Gastrocnemius medialis (tissue), 4 donors: Measurements from ENCODE around the gene THTPA. TPM values are rescaled to one million over a fixed set of nuclear protein-coding genes. Genes with fewer than 3 reads are reported as not detected.

Experiments
- ATAC-seq, 2 donors: fragments of 150-250 bp; one replicate each; pipeline ENCODE4 v1.9.1; 2016
- DNase-seq, 2 donors: peaks; one replicate each; pipeline ENCODE4 v3.0.0-alpha.2; 2019
- H3K27ac ChIP-seq, 4 donors: fragments of 200-600 bp; sonication (generic); 1 replicate in 1 of 4; 2 replicates in 3 of 4; pipeline ENCODE4 v1.5.1; 2016 to 2018; ENCODE audit warnings: mild to moderate bottlenecking in 2 of 4, moderate library complexity in 1 of 4
- H3K27me3 ChIP-seq, 3 donors: fragments of 200-600 bp; sonication (generic) in 2 of 3; 1 replicate in 1 of 3; 2 replicates in 2 of 3; pipeline versions ENCODE4 v1.5.1 to v1.6.0; 2016 to 2019; ENCODE audit warnings: mild to moderate bottlenecking in 1 of 3, moderate library complexity in 1 of 3
- H3K36me3 ChIP-seq, 2 donors: fragments of 200-600 bp; sonication (generic) in 1 of 2; one replicate each; pipeline ENCODE4 v1.5.1; 2017 to 2018
- H3K4me1 ChIP-seq, 2 donors: fragments of 200-600 bp; sonication (generic) in 1 of 2; one replicate each; pipeline ENCODE4 v1.5.1; 2016 to 2017; ENCODE audit warnings: mild to moderate bottlenecking in 2 of 2
- H3K4me3 ChIP-seq, 4 donors: fragments of 200-600 bp; sonication (generic) in 3 of 4; 1 replicate in 1 of 4; 2 replicates in 3 of 4; pipeline ENCODE4 v1.5.1; 2016 to 2019; ENCODE audit warnings: mild to moderate bottlenecking in 2 of 4
- H3K9me3 ChIP-seq, 3 donors: fragments of 200-600 bp; sonication (generic) in 2 of 3; 1 replicate in 1 of 3; 2 replicates in 2 of 3; pipeline ENCODE4 v1.5.1; 2016 to 2019
- CTCF ChIP-seq, 5 experiments: fragments of 450-650 bp in 3 of 5; fragments of 200-600 bp in 2 of 5; sonication (generic) in 2 of 5; IDR thresholded peaks in 4 of 5; conservative IDR thresholded peaks in 1 of 5; 1 replicate in 4 of 5; 2 replicates in 1 of 5; pipeline ENCODE4 v1.5.1; 2016 to 2019; ENCODE audit warnings: antibody characterized with exemption in 5 of 5, mild to moderate bottlenecking in 3 of 5, moderate library complexity in 3 of 5
- POLR2A ChIP-seq, 2 donors: fragments of 450-650 bp; IDR thresholded peaks; one replicate each; pipeline ENCODE4 v1.6.1; 2017; ENCODE audit warnings: antibody characterized with exemption in 2 of 2, mild to moderate bottlenecking in 2 of 2, moderate library complexity in 2 of 2
- in situ Hi-C, 4 donors: fragments of 200-750 bp; cut with MboI; loops; one replicate each; pipeline versions ENCODE4 v1.15.0 to v1.8.0; 2017; ENCODE audit warnings: low sequenced_read_pairs in 4 of 4
- intact Hi-C: fragments of 100-400 bp; cut with DNase I; formaldehyde crosslinking; loops from one replicate; pipeline ENCODE4 v1.15.1; 2023; ENCODE audit warnings: low total_unique reads
- total RNA-seq, 4 donors: library from RNA; depleted of rRNA; stranded (reverse); fragments of >200 nt; gene quantifications; one replicate each; pipeline versions ENCODE4 v1.1.0 to v1.2.3, GENCODE V29; 2016

THTPA gene
- total RNA-seq, 4 donors from 2014 or later: 13.2 to 32.9 (median 21.4) TPM

DNA sequence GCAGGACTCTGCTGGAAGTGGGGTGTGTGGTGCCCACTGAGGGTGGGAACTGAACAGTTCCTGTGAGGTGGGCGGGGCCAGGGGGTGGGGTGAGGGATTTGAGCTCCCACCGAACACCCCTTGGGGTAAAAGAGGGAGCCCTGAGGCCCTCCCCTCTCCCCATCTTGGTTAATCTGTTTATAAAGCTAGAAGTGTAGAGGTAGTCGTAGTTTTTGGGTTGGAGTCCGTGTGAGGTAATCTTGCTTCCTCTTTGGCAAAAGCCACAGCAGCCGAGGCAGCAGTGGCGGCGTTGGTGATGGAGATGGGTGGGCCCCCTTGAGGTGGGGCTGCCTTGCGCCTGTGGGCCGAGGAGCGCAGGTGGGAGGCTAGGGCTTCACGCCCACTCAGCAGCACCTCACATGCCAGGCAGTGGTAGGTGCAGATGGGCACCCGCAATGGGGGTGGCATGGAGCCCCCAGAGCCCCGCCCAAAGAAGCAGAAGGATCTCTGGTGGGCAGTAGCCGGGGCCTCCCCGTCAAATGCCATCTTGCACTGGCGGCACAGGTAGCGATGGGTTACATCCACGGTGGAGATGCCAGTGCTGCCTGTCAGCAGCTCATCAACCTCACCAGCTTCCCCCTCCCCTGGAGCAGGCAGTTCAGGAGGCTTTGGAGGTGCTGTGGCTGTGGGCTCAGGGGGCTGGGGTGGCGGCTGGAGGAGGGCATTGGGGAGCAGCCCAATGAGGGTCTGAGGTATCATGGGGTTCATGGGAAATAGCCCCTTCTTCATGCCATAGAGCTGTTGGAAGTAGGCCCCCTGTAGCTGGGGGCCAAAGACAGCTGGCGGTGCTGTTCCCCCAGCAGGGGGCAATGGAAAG is 34.1 kb upstream of the THTPA start:
- Histone ChIP-seq H3K36me3 (no peaks in the 10 kb centered on the region), H3K4me1 (peaks cover 0 to 4% of the 10 kb centered on the region in 2 donors), H3K27me3 (no peaks in the 10 kb centered on the region), H3K9me3 (no peaks in the 10 kb centered on the region), H3K27ac (no peak overlapping the region), H3K4me3 (no peak overlapping the region)
- DNase-seq (no peak), ATAC-seq (no peak)
- TF ChIP-seq POLR2A (IDR thresholded peaks at IDR 0.05) (no peak), CTCF (IDR thresholded peaks at IDR 0.05 in 4 of 5, conservative IDR thresholded peaks at IDR 0.05 in 1 of 5) (no peak)
- intact Hi-C loops (no loop called here), in situ Hi-C loops (no loop called here)

GRCh38 chr14:23522643-23523198 is 33.4 kb upstream of the THTPA start:
- in situ Hi-C loops: no loop called here
- Histone ChIP-seq H3K4me3 (no peak overlapping the region), H3K9me3 (no peaks in the 10 kb centered on the region), H3K27me3 (no peaks in the 10 kb centered on the region), H3K4me1 (peaks cover 0 to 4% of the 10 kb centered on the region in 2 donors), H3K27ac (no peak overlapping the region), H3K36me3 (no peaks in the 10 kb centered on the region)
- intact Hi-C loops: no loop called here
- DNase-seq (no peak), ATAC-seq (no peak)
- TF ChIP-seq POLR2A (IDR thresholded peaks at IDR 0.05): no peak
- TF ChIP-seq CTCF (IDR thresholded peaks at IDR 0.05 in 4 of 5, conservative IDR thresholded peaks at IDR 0.05 in 1 of 5): no peak

DNA sequence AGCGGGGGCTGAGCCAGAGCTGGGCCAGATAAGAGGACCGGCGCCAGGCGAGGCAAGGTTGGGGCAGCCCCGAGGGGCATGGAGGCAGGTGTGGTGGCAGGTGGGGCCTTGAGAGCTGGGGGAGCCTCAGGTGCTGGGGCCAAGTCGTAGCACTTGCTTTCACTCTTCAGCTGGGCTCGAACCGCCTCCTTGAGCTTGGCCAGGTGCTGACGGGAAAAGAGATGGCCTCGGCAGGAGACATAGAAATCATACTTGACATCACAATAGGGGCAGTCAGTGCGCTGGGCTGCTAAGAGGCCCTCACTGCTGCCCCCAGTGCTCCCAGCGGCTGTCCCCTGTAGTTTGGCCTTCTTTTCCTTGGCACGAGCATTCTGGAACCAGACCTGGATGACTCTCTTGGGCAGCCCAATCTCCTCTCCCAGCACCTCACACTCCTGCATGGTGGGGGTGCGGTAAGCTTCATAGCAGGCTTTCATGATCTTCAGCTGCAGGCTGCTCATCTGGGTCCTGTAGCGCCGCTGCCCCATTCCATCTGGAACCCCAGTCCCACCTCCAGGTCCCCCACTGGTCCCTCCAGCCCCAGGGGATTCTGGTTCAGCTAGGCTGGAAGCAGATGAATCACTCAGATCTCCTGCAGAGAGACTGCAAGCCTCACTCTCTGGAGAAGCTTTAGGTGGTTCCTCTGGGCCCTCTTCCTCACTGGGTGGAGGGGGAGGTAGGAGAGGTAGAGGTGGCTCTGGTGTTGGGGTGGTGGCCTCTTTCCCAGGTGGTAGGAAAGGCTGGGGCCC is 32.6 kb upstream of the THTPA start:
- no peak overlapping the region for H3K27ac ChIP-seq
- no peak overlapping the region for H3K4me3 ChIP-seq
- in situ Hi-C loops (no loop called here), intact Hi-C loops (no loop called here)
- DNase-seq: no peak
- no peaks in the 10 kb centered on the region for H3K36me3 ChIP-seq
- H3K27me3 ChIP-seq: no peaks in the 10 kb centered on the region
- TF ChIP-seq CTCF (IDR thresholded peaks at IDR 0.05 in 4 of 5, conservative IDR thresholded peaks at IDR 0.05 in 1 of 5) (no peak), POLR2A (IDR thresholded peaks at IDR 0.05) (no peak)
- H3K9me3 ChIP-seq: no peaks in the 10 kb centered on the region
- no peak for ATAC-seq
- peaks cover 0 to 2% of the 10 kb centered on the region in 2 donors for H3K4me1 ChIP-seq

- intact Hi-C loops: no loop called here
- TF ChIP-seq CTCF (IDR thresholded peaks at IDR 0.05 in 4 of 5, conservative IDR thresholded peaks at IDR 0.05 in 1 of 5) (no peak), POLR2A (IDR thresholded peaks at IDR 0.05) (no peak)
These were observed 31.1 kb upstream of the THTPA start for GRCh38 chr14:23524954-23525353.

More at GRCh38 chr14:23524954-23525353, 31.1 kb upstream of the THTPA start:
- Histone ChIP-seq H3K4me3 (no peak overlapping the region), H3K27ac (no peak overlapping the region), H3K9me3 (no peaks in the 10 kb centered on the region), H3K4me1 (no peaks in the 10 kb centered on the region), H3K27me3 (no peaks in the 10 kb centered on the region), H3K36me3 (no peaks in the 10 kb centered on the region)
- ATAC-seq (no peak), DNase-seq (no peak)
- in situ Hi-C loops: no loop called here
